Activated naive CD8-positive, alpha-beta T cell treated with anti-CD3 and anti-CD28 coated beads, Interleukin-2, amount 50 U/mL, for 24 hours (primary cell): ENCODE results near the gene CACNA1D.

ENCODE experiments used
- ATAC-seq: fragments of 150-1000 bp; cut with Tn5 transposase; one replicate; pipeline ENCODE4 v1.10.0; 2021
- DNase-seq: peaks from one replicate; pipeline ENCODE4 v3.0.0; 2021
- H3K27ac Mint-ChIP-seq: one replicate; pipeline ENCODE4 v1.8.0; 2021; ENCODE audit warnings: mild to moderate bottlenecking, mixed read lengths
- H3K27me3 Mint-ChIP-seq: one replicate; pipeline ENCODE4 v1.8.0; 2021; ENCODE audit warnings: mixed read lengths
- H3K36me3 Mint-ChIP-seq: one replicate; pipeline ENCODE4 v1.8.0; 2021; ENCODE audit warnings: low read depth, mixed read lengths
- H3K4me1 Mint-ChIP-seq: one replicate; pipeline ENCODE4 v1.8.0; 2021; ENCODE audit warnings: mixed read lengths
- H3K4me3 Mint-ChIP-seq: one replicate; pipeline ENCODE4 v1.8.0; 2021; ENCODE audit warnings: mild to moderate bottlenecking, moderate library complexity, mixed read lengths
- H3K9me3 Mint-ChIP-seq: one replicate; pipeline ENCODE4 v1.8.0; 2021; ENCODE audit warnings: mixed read lengths

Gene CACNA1D

DNA sequence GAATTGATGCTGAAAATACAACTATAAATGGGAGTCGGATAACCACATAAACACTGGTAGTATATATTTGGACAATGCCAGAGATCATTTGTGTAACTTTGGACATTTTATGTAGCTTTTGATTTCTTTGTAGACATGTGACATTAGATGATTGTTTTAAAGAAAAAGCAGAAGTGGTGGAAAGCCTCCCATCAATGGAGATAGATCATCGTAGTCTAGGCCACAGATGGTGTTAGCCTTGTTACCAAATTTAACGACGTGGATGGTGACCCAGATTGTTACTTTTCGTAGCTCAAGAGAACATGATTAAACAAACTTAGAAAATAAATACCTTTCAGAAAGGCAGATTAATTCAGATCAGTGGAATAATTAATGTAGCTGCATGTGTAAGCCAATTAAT lies 8.8 kb downstream of the CACNA1D start:
- ATAC-seq, result no peak
- no peak overlapping the region for H3K4me3 Mint-ChIP-seq
- no peak overlapping the region for H3K27ac Mint-ChIP-seq
- H3K9me3 Mint-ChIP-seq, result no peaks in the 10 kb centered on the region
- no peaks in the 10 kb centered on the region for H3K36me3 Mint-ChIP-seq
- DNase-seq, result no peak
- H3K4me1 Mint-ChIP-seq, result no peaks in the 10 kb centered on the region
- peaks cover 12% of the 10 kb centered on the region for H3K27me3 Mint-ChIP-seq

DNA sequence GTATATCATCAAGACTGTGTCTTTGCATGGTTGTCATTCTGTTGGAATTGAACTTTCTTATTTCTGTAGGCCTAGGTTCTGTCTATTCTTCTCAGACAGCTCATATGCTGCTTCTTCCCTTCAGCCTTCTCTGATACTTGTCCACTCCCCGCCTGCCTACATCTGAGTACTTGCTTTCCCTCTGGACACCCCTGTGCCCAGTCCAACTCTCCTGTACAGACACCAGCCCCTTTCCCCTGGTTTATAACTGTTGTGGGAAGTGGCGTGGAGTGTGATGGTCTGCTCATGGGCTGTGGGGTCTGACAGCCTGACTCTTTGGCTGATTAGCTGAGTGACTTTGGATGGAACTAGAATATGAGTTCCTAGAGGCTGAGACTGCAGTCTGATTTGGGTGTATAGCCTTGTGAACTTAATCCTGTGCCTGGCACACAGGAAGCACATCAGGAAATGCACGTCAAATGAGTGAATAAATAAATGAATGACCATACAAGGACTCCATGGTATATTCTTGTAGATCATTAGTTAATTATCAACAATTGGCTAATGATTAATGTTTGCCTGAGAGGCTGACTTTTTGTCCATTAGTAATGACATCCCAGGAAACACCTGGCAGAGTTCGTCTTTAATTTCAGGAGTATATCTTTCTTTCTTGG lies 11.8 kb downstream of the CACNA1D start:
- DNase-seq, result no peak
- Mint-ChIP-seq H3K4me1 (no peaks in the 10 kb centered on the region), H3K27me3 (peaks cover 24% of the 10 kb centered on the region), H3K4me3 (no peak overlapping the region), H3K9me3 (no peaks in the 10 kb centered on the region), H3K36me3 (no peaks in the 10 kb centered on the region), H3K27ac (no peak overlapping the region)
- no peak for ATAC-seq

DNA sequence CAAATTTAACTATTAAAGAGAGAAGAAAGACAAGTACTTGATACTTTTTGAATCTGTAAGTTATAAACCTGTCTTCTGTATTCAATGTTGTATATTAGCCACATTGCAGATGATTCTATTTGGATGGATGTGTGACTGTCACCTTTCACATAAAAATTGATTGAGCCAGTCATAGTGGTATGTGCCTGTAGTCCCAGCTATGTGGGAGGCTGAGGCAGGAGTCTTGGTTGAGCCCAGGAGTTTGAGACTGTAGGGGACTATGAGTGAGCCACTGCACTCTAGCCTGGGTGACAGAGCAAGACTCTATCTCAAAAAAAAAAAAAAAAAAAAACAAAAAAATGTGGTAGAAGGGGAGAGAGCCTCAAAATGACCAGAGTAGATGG lies 12.3 kb downstream of the CACNA1D start:
- no peak overlapping the region for H3K4me3 Mint-ChIP-seq
- H3K27me3 Mint-ChIP-seq, result peaks cover 22% of the 10 kb centered on the region

DNA sequence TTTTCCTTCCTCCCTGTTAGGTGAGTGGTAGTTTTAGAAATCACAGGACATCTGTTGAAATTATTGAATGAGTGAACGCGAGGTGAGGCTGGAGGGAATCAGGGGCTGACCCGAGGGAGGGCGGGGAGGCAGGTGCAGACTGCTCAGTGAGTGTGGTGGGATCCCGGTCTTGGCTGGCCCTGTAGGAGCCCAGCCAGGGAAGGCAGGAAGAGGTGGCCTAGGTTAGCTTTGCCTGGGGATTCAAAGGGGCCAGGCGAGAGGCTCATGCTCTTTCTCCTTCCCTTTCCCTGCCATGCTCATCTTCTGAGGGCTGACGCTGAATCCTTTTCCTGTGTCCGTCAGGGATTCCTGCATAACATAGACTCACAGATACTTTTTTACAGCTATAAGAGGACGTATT lies 15.1 kb downstream of the CACNA1D start:
- no peak for ATAC-seq
- Mint-ChIP-seq H3K36me3 (no peaks in the 10 kb centered on the region), H3K9me3 (no peaks in the 10 kb centered on the region), H3K4me1 (no peaks in the 10 kb centered on the region), H3K27ac (no peak overlapping the region), H3K4me3 (no peak overlapping the region), H3K27me3 (peaks cover 28% of the 10 kb centered on the region)
- no peak for DNase-seq

More for the DNA sequence above, 12.3 kb downstream of the CACNA1D start:
- Mint-ChIP-seq H3K4me1 (no peaks in the 10 kb centered on the region), H3K9me3 (no peaks in the 10 kb centered on the region), H3K36me3 (no peaks in the 10 kb centered on the region), H3K27ac (no peak overlapping the region)
- ATAC-seq, result no peak
- DNase-seq, result no peak

DNA sequence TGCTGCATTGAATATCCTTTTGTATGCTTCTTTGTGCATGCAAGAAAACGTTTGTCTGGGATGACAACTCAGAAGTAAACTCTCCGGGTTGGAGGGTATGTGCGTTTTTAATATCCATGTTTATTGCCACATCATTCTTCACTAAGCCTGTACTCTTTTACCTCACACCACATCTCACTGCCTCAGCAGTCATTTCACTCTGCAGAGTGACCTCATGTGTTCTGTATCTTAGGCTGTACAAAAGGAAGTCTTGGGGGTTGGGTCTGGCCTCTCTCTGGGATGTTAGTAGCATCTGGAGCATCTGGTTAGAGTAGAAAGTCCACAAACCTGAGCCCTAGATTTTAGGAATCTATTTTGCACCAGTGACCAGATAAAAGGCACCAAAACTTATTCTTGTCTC lies 16.1 kb downstream of the CACNA1D start:
- Mint-ChIP-seq H3K4me1 (no peaks in the 10 kb centered on the region), H3K36me3 (no peaks in the 10 kb centered on the region), H3K27me3 (peaks cover 26% of the 10 kb centered on the region), H3K4me3 (no peak overlapping the region), H3K9me3 (no peaks in the 10 kb centered on the region), H3K27ac (no peak overlapping the region)
- no peak for ATAC-seq
- no peak for DNase-seq

DNA sequence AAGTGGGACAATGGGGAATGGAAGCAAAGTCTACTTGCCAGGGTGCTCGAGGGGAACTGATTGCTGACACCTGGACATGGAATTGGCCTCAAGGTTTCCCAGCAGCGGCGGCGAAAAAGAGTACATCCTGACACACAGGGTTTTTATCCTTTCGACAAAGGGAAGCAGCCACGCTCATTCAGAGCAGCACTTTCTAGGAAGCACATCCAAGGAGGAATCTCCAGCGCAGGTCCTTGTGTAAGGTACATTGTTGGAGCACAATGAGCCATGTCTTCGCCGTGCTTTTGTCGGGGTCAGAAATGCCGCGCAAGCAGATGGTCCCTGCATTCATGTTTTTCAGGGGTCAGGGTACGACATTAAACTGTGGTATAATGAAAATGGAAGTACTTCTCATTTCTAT lies 16.8 kb downstream of the CACNA1D start:
- Mint-ChIP-seq H3K4me3 (no peak overlapping the region), H3K27me3 (peaks cover 26% of the 10 kb centered on the region), H3K36me3 (no peaks in the 10 kb centered on the region), H3K9me3 (no peaks in the 10 kb centered on the region), H3K4me1 (no peaks in the 10 kb centered on the region), H3K27ac (no peak overlapping the region)
- DNase-seq, result no peak
- no peak for ATAC-seq

DNA sequence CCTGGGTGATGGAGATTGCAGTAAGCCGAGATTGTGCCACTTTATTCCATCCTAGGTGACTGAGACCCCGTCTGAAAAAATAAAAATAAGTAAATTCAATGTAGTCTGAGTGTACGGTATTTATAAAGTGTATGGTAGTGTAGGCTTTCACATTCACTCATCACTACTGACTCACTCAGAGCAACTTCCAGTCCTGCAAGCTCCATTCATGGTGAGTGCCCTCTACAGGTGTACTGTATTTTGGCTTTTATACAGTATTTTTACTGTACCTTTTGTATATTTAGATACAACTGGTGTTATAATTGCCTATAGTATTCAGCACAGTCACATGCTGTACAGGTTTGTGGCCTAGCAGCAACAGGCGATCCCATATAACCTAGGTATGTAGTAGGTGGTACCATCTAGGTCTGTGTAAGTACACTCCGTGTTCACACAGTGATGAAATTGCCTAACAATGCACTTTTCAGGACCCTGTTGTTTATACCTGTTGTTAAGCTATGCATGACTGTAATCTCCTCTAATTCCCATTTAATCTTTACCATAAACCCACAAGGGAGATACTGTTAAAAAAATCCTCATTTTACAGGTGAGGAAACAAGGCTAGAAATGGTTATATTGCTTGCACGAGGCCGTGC lies 19.3 kb downstream of the CACNA1D start:
- Mint-ChIP-seq H3K4me3 (no peak overlapping the region), H3K4me1 (no peaks in the 10 kb centered on the region), H3K36me3 (no peaks in the 10 kb centered on the region), H3K9me3 (no peaks in the 10 kb centered on the region), H3K27ac (no peak overlapping the region), H3K27me3 (peaks cover 20% of the 10 kb centered on the region)
- DNase-seq (no peak), ATAC-seq (peak; percentile 79)

DNA sequence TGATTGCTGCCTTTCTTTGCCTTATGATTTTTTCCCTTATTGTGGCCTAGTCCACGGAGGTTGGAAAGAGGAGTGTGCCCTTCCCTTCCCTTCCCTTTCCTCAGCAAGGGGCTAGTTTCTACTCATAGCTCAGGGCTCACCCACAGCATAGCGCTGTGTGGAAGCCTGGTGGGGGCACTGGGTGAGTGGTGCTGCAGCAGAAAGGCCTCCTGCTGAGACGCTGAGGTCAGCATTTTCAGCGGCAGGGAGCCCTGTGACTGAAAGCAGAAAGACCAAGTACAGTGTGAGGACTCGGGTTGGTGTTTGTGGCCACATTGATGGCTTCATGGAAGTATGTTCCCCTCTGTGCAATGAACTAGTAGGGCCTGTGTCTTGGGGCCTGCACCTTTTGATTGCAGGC lies 21.9 kb downstream of the CACNA1D start:
- no peaks in the 10 kb centered on the region for H3K36me3 Mint-ChIP-seq
- H3K27ac Mint-ChIP-seq, result no peak overlapping the region
- peaks cover 13% of the 10 kb centered on the region for H3K27me3 Mint-ChIP-seq
- no peaks in the 10 kb centered on the region for H3K4me1 Mint-ChIP-seq
- no peak for ATAC-seq
- no peaks in the 10 kb centered on the region for H3K9me3 Mint-ChIP-seq
- no peak overlapping the region for H3K4me3 Mint-ChIP-seq
- DNase-seq, result no peak

DNA sequence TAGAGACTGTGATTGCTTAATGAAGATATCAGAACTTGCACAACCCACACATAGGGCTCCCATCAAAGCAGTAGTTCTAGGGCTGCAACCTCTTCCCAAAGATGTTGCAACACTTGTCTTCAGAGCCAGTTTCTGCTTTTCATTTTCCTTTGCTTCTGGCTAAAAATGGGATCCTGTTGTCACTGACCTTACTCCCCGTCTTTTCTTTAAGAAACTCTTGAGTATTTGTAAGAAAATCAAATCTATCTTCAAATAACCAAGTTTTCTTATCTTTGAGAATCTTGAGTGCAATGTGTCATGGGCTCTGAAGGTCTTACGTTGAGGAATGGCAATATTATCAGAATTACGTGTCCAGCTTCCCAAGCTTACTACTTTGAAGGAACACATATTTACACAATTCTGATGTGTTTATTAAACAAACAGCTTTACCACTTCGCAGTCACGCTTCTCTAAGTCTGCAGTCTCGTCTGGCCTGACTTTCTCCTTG lies 24.1 kb downstream of the CACNA1D start:
- Mint-ChIP-seq H3K36me3 (no peaks in the 10 kb centered on the region), H3K4me1 (no peaks in the 10 kb centered on the region), H3K27me3 (peaks cover 11% of the 10 kb centered on the region), H3K9me3 (no peaks in the 10 kb centered on the region), H3K4me3 (no peak overlapping the region), H3K27ac (no peak overlapping the region)
- DNase-seq (no peak), ATAC-seq (no peak)

DNA sequence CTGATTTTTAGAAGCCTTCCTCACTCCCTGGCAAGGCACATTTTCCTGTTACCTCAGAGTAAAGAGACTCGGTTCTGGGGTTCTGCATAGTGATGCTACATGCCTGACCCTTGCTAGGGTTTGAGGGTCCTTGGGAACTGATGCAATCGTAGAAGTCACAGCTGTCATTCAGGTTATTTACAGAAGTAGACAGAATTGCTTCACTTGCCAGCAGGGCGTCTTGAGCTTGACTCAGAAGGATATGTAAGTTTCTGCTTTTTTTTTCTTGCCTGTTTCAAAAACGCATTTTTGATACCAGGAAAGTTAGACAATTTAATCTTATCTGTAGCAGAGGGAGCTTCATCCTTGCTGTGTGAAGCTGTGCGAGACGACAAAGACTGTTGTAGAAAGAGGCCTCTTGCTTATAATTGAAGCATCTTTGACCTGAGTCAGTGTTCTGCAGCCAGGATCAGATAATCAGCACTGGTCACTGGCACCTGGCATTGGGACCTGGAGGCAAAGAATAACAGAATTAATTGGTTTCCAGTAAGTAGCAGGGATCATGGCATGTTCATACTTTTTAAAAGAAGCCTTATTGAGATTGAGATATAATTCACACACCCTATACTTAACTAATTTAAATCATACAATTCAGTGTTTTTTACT lies 24.8 kb downstream of the CACNA1D start:
- H3K27ac Mint-ChIP-seq, result no peak overlapping the region
- no peaks in the 10 kb centered on the region for H3K4me1 Mint-ChIP-seq
- peaks cover 13% of the 10 kb centered on the region for H3K27me3 Mint-ChIP-seq

DNA sequence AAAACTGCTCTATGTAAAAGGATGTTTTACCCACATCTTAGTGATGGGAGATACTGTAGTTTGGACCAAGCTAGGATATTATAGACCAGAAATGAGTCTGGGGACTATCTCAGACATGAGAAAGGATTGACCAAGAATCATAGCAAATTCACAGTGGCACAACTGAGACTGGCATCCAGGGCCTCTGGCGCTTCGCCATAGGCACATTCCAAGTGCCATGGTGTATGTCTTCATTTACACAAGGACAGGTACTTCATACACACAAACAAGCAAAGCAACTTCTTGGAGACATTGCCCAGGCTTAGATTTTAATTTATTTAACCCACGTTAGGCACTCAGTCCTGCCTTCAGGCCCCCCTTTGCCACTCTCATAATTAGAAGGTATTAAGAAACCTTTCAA lies 28.9 kb downstream of the CACNA1D start:
- ATAC-seq (no peak), DNase-seq (no peak)
- peaks cover 22% of the 10 kb centered on the region for H3K27me3 Mint-ChIP-seq
- no peak overlapping the region for H3K27ac Mint-ChIP-seq
- no peak overlapping the region for H3K4me3 Mint-ChIP-seq
- H3K36me3 Mint-ChIP-seq, result no peaks in the 10 kb centered on the region
- H3K4me1 Mint-ChIP-seq, result no peaks in the 10 kb centered on the region
- H3K9me3 Mint-ChIP-seq, result no peaks in the 10 kb centered on the region

More for the DNA sequence above, 24.8 kb downstream of the CACNA1D start:
- Mint-ChIP-seq H3K4me3 (no peak overlapping the region), H3K36me3 (no peaks in the 10 kb centered on the region), H3K9me3 (no peaks in the 10 kb centered on the region)
- ATAC-seq (no peak), DNase-seq (no peak)

DNA sequence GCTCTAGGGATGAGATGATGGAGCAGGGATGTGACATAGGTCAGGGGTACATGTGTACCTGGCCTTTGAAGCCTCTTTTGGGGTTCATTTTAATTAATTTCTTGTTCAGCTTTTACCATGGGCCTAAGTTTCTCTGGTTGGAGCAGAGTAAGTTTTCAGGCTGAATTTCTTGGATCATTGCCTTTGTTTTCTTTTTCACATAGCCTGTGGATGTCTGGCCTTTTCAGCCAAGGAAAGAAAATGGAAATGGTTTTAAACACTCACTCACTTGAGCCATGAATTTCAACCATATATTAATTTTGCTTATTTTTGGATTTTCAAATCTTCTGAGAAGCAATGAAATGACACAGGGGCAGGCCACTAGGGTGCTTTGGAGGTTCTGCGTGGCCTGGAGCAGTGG lies 30.2 kb downstream of the CACNA1D start:
- Mint-ChIP-seq H3K9me3 (no peaks in the 10 kb centered on the region), H3K27ac (no peak overlapping the region), H3K4me3 (no peak overlapping the region), H3K36me3 (no peaks in the 10 kb centered on the region), H3K27me3 (peaks cover 25% of the 10 kb centered on the region), H3K4me1 (no peaks in the 10 kb centered on the region)
- ATAC-seq (no peak), DNase-seq (no peak)

DNA sequence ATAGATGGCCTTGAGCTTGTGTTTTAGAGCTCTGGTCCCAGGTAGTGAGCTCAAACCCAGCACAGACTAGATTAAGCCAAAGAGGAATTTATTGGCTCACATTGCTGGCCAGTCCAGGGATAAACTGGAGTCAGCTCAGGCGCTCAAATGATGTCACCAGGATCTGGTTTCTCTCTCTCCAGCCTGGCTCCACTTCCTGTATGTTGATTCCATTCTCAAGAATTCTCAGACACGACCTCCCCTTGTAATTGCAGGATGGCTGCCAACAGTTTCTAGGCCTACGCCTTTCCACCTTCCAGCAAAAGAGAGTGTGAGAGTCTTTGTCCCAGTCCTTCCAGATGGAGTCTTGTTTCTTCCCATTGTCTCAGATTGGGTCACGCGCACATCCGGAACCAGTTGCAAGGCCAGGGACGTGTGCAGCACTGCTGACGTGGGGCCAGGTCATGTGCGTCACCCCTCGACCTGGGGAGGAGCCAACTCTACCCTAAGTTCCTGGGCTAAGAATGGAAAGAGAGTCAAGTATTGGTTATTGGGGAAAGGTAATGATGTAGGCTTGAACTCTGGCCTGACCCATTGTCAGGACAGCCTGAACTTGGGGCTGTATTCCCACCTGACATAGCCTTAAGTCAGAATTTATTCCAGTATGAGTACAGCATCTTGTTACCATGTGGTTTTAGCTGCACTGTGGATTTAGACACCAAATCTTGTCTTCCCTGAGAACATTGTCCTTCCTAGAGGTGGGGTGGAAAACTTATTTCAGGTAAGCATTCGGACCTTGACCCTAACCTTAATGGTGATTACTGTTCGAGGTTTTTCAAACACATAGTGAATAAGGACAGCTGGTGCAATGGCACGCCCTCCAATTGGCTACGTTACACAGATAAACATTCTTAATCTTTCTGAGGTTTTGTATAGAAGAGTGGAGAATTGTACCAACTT lies 31.6 kb downstream of the CACNA1D start:
- Mint-ChIP-seq H3K27ac (no peak overlapping the region), H3K36me3 (no peaks in the 10 kb centered on the region), H3K4me1 (no peaks in the 10 kb centered on the region), H3K9me3 (no peaks in the 10 kb centered on the region), H3K4me3 (no peak overlapping the region), H3K27me3 (peaks cover 22% of the 10 kb centered on the region)
- ATAC-seq (no peak), DNase-seq (no peak)

DNA sequence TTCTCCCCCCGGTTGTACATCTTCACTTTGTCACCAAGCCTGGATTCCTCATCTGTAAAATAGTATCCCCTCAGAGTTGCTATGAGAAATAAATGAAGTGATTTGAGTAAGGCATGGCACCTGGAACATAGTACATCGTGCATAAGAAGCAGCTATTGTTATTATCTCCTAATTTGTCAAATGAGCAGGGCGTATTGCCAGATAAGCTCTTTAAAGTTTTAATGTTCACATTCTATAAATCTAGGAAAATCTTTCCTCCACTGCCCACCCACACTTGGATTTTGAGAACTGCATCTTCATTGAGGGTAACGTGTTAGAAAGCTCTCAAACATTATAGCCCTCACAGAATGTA lies 32.3 kb downstream of the CACNA1D start:
- Mint-ChIP-seq H3K4me1 (no peaks in the 10 kb centered on the region), H3K27me3 (peaks cover 27% of the 10 kb centered on the region), H3K9me3 (no peaks in the 10 kb centered on the region), H3K4me3 (no peak overlapping the region), H3K27ac (no peak overlapping the region), H3K36me3 (no peaks in the 10 kb centered on the region)
- no peak for ATAC-seq
- no peak for DNase-seq
